ENCODE data around the gene NUP153. TPM values are rescaled to one million over a fixed set of nuclear protein-coding genes. Genes with fewer than 3 reads are reported as not detected.
"Not testable (repeated sequence)": the region's sequence is repeated elsewhere in the genome, so short reads cannot be mapped to it uniquely, and the experiment has no call there.

Gene NUP153
- total RNA-seq, 1 experiment from 2014 or later = 71.1 TPM

DNA sequence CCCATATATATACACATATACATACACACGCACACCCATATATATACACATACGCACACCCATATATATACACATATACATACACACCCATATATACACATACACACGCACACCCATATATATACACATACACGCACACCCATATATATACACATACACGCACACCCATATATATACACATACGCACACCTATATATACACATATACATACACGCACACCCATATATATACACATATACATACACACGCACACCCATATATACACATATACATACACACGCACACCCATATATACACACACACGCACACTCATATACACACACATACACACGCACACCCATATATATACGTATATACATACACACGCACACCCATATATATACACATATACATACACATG lies 120.1 kb downstream of the NUP153 start:
- H3K4me1 ChIP-seq; H3K9me3 ChIP-seq (replicated peaks): not testable (repeated sequence)

DNA sequence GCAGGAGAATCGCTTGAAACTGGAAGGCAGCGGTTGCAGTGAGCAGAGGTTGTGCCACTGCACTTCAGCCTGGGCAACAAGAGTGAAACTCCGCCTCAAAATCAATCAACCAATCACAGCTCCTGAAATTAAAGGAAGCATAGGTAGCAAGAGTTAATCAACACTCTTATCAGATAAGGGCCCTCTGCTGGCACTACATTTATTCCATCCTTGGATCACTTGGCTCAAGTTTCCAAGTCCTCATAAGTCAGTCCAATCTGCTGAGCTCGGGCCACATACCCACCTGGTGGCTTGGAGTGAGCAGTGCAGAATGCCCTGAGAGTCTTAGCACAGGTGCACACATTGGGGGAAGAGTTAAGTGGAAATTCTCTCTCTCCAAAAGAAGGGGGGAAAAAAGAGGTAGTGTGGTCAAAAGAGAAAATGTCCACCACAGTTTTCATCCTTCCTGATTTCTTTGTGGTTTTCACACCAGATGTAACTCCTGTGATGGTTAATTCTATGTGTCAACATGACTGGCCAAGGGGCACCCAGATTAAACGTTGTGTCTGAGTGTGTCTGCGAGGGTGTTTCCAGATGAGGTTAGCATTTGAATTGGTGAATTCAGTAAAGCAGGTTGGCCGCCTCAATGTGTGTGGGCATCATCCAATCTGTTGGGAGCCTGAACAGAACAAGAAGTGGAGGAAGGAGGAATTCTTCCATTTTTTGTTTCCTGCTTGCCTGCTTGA lies 120.8 kb downstream of the NUP153 start:
- DNase-seq = peak in 1 of 2 experiments; percentile 23

More for the DNA sequence above, 120.1 kb downstream of the NUP153 start:
- H3K36me3 ChIP-seq, H3K4me3 ChIP-seq, DNase-seq, H3K27me3 ChIP-seq, H3K27ac ChIP-seq: not testable (repeated sequence)

DNA sequence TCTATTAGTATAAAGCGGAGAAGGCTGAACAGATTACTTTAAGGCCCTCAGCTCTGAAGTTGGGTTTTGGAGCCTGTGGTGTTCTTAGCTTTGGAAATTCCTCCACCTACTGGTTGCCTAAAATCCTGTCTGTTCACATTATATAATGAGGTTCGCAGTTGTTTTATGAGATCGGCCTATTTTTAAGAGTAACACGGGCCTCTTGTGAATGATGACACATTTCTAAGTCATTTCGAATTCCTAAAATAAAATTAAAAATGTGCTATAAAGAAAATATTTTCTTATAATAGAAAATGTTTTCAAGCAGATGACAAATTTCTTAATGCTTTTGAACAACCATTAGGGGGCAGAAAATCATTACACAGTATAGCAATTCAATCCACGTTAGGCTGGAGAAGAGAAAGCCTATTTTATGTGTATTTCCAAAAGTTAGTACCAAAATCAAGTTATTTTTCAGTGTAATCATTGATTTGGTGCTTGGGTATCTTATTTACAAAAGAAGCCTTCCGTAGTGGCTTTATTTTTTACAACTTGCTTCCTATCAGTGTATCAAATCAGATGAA lies 122.4 kb downstream of the NUP153 start:
- peak; percentile 45 to 84 for DNase-seq

More for the DNA sequence above, 120.8 kb downstream of the NUP153 start:
- no peaks in the 10 kb centered on the region for H3K9me3 ChIP-seq (replicated peaks)
- H3K4me3 ChIP-seq = no peak overlapping the region
- no peaks in the 10 kb centered on the region for H3K27me3 ChIP-seq
- H3K36me3 ChIP-seq = no peaks in the 10 kb centered on the region
- H3K27ac ChIP-seq = no peak overlapping the region
- H3K4me1 ChIP-seq = peaks cover 4% of the 10 kb centered on the region; the same call in 1 of the 2 replicates

DNA sequence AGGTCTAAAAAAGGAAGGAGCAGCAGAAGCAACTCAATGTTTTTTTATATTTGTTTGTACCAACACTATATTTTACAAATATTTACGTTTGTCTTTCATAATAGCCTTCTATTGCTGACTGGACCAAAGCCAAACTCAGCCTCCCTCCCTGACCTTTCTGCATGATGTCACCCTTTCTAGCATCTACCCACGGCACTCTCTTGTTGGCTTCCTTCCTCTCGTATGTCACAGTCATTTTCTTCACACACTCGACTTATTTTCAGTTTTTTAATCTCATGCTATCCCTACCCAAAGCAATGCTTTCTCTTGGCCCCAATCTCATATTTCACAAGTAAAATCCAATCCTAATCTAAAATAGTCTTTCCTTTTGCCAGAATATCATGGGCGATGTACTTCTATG lies 122.9 kb downstream of the NUP153 start:
- DNase-seq = peak; percentile 27 to 52
- no peaks in the 10 kb centered on the region for H3K27me3 ChIP-seq
- peak overlapping the region; percentile 36 for H3K4me3 ChIP-seq
- no peaks in the 10 kb centered on the region for H3K36me3 ChIP-seq
- H3K27ac ChIP-seq = peak overlapping the region; percentile 15; the same call in 1 of the 2 replicates
- no peaks in the 10 kb centered on the region for H3K9me3 ChIP-seq (replicated peaks)
- peaks cover 4% of the 10 kb centered on the region; the same call in 1 of the 2 replicates for H3K4me1 ChIP-seq

More for the DNA sequence above, 122.4 kb downstream of the NUP153 start:
- Histone ChIP-seq H3K36me3 (no peaks in the 10 kb centered on the region), H3K4me3 (peak overlapping the region; percentile 36), H3K27ac (peak overlapping the region; percentile 15; the same call in 1 of the 2 replicates), H3K27me3 (no peaks in the 10 kb centered on the region), H3K4me1 (peaks cover 4% of the 10 kb centered on the region; the same call in 1 of the 2 replicates), H3K9me3 (replicated peaks) (no peaks in the 10 kb centered on the region)

DNA sequence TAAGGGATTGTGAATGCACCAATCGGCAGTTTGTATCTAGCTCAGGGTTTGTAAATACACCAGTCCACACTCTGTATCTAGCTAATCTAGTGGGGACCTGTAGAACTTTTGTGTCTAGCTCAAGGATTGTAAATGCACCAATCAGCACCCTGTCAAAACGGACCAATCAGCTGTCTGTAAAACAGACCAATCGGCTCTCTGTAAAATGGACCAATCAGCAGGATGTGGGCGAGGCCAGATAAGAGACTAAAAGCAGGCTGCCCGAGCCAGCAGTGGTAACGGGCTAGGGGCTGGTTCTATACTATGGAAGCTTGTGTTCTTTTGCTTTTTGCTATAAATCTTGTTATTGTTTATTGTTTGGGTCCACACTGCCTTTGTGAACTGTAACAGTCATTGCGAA lies 125.4 kb downstream of the NUP153 start:
- not testable (repeated sequence) for H3K36me3 ChIP-seq; H3K27me3 ChIP-seq; H3K9me3 ChIP-seq (replicated peaks); H3K4me1 ChIP-seq; DNase-seq; H3K27ac ChIP-seq; H3K4me3 ChIP-seq

DNA sequence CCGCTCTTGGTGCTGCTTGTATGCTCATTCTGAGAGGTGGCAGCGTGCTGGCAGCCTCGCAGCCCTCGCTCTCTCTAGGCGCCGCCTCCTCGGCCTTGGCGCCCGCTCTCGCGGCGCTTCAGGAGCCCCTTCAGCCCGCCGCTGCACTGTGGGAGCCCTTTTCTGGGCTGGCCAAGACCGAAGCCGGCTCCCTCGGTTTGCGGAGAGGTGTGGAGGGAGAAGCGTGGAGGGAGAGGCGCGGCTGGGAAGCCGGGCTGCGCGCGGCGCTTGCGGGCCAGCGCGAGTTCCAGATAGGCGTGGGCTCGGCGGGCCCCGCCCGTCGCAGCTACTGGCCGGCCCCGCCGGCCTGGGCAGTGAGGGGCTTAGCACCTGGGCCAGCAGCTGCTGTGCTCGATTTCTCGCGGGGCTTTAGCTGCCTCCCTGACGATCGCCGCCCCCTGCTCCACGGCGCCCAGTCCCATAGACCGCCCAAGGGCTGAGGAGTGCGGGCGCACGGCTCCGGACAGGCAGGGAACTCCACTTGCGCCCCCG lies 126.1 kb downstream of the NUP153 start:
- no peaks in the 10 kb centered on the region for H3K36me3 ChIP-seq
- H3K27me3 ChIP-seq = no peaks in the 10 kb centered on the region
- no peak overlapping the region for H3K27ac ChIP-seq
- H3K4me3 ChIP-seq = no peak overlapping the region
- no peak for DNase-seq
- peaks cover 4% of the 10 kb centered on the region; the same call in 1 of the 2 replicates for H3K4me1 ChIP-seq
- no peaks in the 10 kb centered on the region for H3K9me3 ChIP-seq (replicated peaks)

DNA sequence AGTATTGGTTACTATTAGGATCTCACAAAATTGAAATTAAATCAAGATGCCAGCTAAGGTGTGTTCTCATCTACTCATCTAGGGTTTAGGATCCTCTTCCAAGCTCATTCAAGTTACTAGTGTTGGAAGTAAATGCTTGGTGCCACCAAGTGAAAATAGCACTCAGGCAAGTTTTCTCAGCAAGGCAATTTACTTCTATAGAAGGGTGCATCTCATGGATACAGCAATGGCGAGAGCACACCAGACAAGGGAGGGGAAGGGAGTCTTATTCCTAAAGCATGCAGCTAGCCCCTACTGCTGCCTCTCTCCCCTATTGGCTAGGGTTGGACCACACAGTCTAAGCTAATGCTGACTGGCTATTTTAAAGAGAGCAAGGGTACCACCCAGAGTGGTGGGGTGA lies 129.7 kb downstream of the NUP153 start:
- no peaks in the 10 kb centered on the region for H3K27me3 ChIP-seq
- H3K4me3 ChIP-seq = no peak overlapping the region
- H3K4me1 ChIP-seq = no peaks in the 10 kb centered on the region
- H3K9me3 ChIP-seq (replicated peaks) = no peaks in the 10 kb centered on the region
- no peak for DNase-seq
- H3K36me3 ChIP-seq = no peaks in the 10 kb centered on the region
- no peak overlapping the region for H3K27ac ChIP-seq

DNA sequence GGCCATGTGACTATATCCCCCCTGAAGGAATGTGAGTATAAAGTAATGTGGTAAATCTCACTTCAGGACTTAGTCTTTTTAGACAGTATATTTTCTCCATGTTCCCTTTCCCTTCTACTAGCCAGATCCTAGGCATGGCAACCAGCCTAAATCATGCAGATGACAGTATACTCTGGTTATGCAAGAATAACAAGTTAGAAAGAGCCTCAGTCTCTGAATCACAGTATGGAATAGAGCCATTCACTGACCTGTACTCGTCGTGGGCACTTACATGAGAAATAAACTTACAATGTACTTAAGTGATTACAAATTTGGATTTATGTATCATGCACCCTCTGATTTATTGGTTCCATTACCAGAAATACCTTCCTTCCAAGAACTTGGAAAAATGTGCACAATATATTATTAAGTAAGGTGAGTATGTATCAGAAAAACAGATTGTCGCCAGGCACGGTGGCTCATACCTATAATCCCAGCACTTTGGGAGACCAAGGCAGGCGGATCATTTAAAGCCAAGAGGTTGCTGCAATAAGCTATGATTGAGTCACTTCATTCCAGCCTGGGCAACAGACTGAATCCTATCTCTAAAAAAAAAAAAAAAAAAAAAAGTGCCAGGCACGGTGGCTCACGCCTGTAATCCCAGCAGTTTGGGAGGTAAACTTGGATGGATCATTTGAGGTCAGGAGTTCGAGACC lies 131.7 kb downstream of the NUP153 start:
- no peak overlapping the region for H3K27ac ChIP-seq
- DNase-seq = no peak
- no peaks in the 10 kb centered on the region for H3K27me3 ChIP-seq
- H3K36me3 ChIP-seq = no peaks in the 10 kb centered on the region
- H3K4me1 ChIP-seq = no peaks in the 10 kb centered on the region
- no peaks in the 10 kb centered on the region for H3K9me3 ChIP-seq (replicated peaks)
- H3K4me3 ChIP-seq = no peak overlapping the region

DNA sequence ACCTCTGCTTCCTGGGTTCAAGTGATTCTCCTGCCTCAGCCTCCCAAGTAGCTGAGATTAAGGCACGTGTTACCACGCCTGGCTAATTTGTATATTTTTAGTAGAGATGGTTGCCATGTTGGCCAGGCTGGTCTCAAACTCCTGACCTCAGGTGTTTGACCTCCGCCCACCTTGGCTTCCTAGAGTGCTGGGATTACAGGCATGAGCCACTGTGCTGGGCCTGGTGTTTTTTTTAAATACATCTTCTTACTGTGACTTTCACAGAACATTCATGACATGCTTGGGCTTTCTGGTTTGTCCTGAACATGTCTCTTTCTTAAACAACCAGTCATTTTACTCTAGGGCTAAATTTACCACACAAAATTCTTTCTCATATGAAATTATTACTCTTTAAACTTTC lies 141.3 kb downstream of the NUP153 start:
- no peak for DNase-seq
- H3K9me3 ChIP-seq (replicated peaks) = no peaks in the 10 kb centered on the region
- no peaks in the 10 kb centered on the region for H3K27me3 ChIP-seq
- no peak overlapping the region for H3K4me3 ChIP-seq
- no peaks in the 10 kb centered on the region for H3K4me1 ChIP-seq
- H3K27ac ChIP-seq = no peak overlapping the region
- no peaks in the 10 kb centered on the region for H3K36me3 ChIP-seq

Other genes starting within 250 kb of the NUP153 start
- gene FAM8A1, start 106.6 kb downstream of the NUP153 start, total RNA-seq (2014; rRNA removed; shearing (Covaris generic)) = 8.7 and 9.4 TPM in 2 replicates

Measured in SJCRH30 (cell line).